WTC11 (cell line): ENCODE measurements around the gene CEACAM4. TPM values are rescaled to one million over a fixed set of nuclear protein-coding genes. Genes with fewer than 3 reads are reported as not detected.

Source experiments
- ATAC-seq: fragments of 200-7000 bp; cut with Tn5 transposase; 2 replicates; pipeline ENCODE4 v1.10.0; 2021; ENCODE audit warnings: mild to moderate bottlenecking, moderate library complexity
- CTCF ChIA-PET: fragments of 300-600 bp; sonication (Branson Sonifier 250); formaldehyde crosslinking; loops from one replicate; lab custom pipeline; 2021; ENCODE audit warnings: antibody characterized with exemption; lab: Charles Lee
- POLR2A ChIA-PET: fragments of 350-600 bp; sonication (Branson Sonifier 250); formaldehyde crosslinking; loops from one replicate; lab custom pipeline; 2021; ENCODE audit warnings: antibody characterized with exemption; lab: Charles Lee
- DNase-seq: peaks from one replicate; pipeline ENCODE4 v3.0.0; 2021; ENCODE audit warnings: low spot score
- H3K27ac Mint-ChIP-seq: 2 replicates; pipeline ENCODE4 v1.8.0; 2021; ENCODE audit warnings: mixed read lengths
- H3K27me3 Mint-ChIP-seq: 2 replicates; pipeline ENCODE4 v1.8.0; 2021; ENCODE audit warnings: low read depth, mild to moderate bottlenecking, moderate library complexity, mixed read lengths
- H3K36me3 Mint-ChIP-seq: 2 replicates; pipeline ENCODE4 v1.8.0; 2021; ENCODE audit warnings: mixed read lengths
- H3K4me1 Mint-ChIP-seq: 2 replicates; pipeline ENCODE4 v1.8.0; 2022; ENCODE audit warnings: mixed read lengths
- H3K4me3 Mint-ChIP-seq: 2 replicates; pipeline ENCODE4 v1.8.0; 2021; ENCODE audit warnings: mild to moderate bottlenecking, moderate library complexity, mixed read lengths
- H3K9me3 Mint-ChIP-seq: 2 replicates; pipeline ENCODE4 v1.8.0; 2021; ENCODE audit warnings: mixed read lengths
- CREM ChIP-seq: sonication (generic); formaldehyde crosslinking; IDR thresholded peaks from 2 replicates; pipeline ENCODE4 v1.8.1; 2022; ENCODE audit warnings: mild to moderate bottlenecking, missing genetic modification reagents, moderate library complexity
- E2F1 ChIP-seq: sonication (generic); formaldehyde crosslinking; IDR thresholded peaks from 2 replicates; pipeline ENCODE4 v1.8.0; 2022; ENCODE audit warnings: mild to moderate bottlenecking, missing genetic modification reagents
- EMX1 ChIP-seq: fragments of 250-450 bp; sonication (Bioruptor Pico); IDR thresholded peaks from 2 replicates; pipeline ENCODE4 v1.8.0; 2021; ENCODE audit warnings: mild to moderate bottlenecking
- ESRRA ChIP-seq: sonication (generic); formaldehyde crosslinking; IDR thresholded peaks from 2 replicates; pipeline ENCODE4 v1.8.1; 2022; ENCODE audit warnings: mild to moderate bottlenecking, missing genetic modification reagents, borderline replicate concordance
- FOXJ3 ChIP-seq: sonication (generic); formaldehyde crosslinking; IDR thresholded peaks from 2 replicates; pipeline ENCODE4 v1.9.0; 2021; ENCODE audit warnings: missing genetic modification reagents, mild to moderate bottlenecking, borderline replicate concordance
- HMGA2 ChIP-seq: fragments of 250-450 bp; sonication (Bioruptor Pico); IDR thresholded peaks from 2 replicates; pipeline ENCODE4 v1.4.0; 2021; ENCODE audit warnings: mild to moderate bottlenecking, moderate library complexity
- MYBL2 ChIP-seq: sonication (generic); formaldehyde crosslinking; IDR thresholded peaks from 2 replicates; pipeline ENCODE4 v1.8.1; 2023; ENCODE audit warnings: mild to moderate bottlenecking, moderate library complexity, missing genetic modification reagents
- SOX15 ChIP-seq: fragments of 250-450 bp; sonication (Bioruptor Pico); IDR thresholded peaks from 2 replicates; pipeline ENCODE4 v1.9.0; 2021; ENCODE audit warnings: mild to moderate bottlenecking
- TEAD4 ChIP-seq: sonication (generic); formaldehyde crosslinking; IDR thresholded peaks from 2 replicates; pipeline ENCODE4 v1.8.0; 2022; ENCODE audit warnings: mild to moderate bottlenecking, missing genetic modification reagents
- TP53 ChIP-seq: sonication (generic); formaldehyde crosslinking; IDR thresholded peaks from 2 replicates; pipeline ENCODE4 v1.8.1; 2023; ENCODE audit warnings: mild to moderate bottlenecking, missing genetic modification reagents
- ZBTB21 ChIP-seq: sonication (generic); formaldehyde crosslinking; IDR thresholded peaks from 2 replicates; pipeline ENCODE4 v1.8.1; 2023; ENCODE audit warnings: mild to moderate bottlenecking, missing genetic modification reagents, borderline replicate concordance
- ZNF219 ChIP-seq: sonication (generic); formaldehyde crosslinking; IDR thresholded peaks from 2 replicates; pipeline ENCODE4 v1.8.0; 2023; ENCODE audit warnings: missing genetic modification reagents, mild to moderate bottlenecking, borderline replicate concordance
- ZNF317 ChIP-seq: sonication (generic); formaldehyde crosslinking; IDR thresholded peaks from 2 replicates; pipeline ENCODE4 v1.8.1; 2023; ENCODE audit warnings: low read depth, mild to moderate bottlenecking, moderate library complexity, missing genetic modification reagents, borderline replicate concordance
- ZNF416 ChIP-seq: fragments of 250-450 bp; sonication (Bioruptor Pico); IDR thresholded peaks from 2 replicates; pipeline ENCODE4 v1.9.0; 2021; ENCODE audit warnings: mild to moderate bottlenecking, inconsistent platforms
- ZNF532 ChIP-seq: fragments of 250-450 bp; sonication (Bioruptor Pico); IDR thresholded peaks from 2 replicates; pipeline ENCODE4 v1.9.0; 2021; ENCODE audit warnings: mild to moderate bottlenecking, borderline replicate concordance
- ZNF671 ChIP-seq: fragments of 250-450 bp; sonication (Bioruptor Pico); IDR thresholded peaks from 2 replicates; pipeline ENCODE4 v1.8.0; 2021; ENCODE audit warnings: mild to moderate bottlenecking
- total RNA-seq: library from RNA; stranded (reverse); gene quantifications from 3 replicates; pipeline ENCODE4 v1.2.3, GENCODE V29; 2021
- TF ChIP-seq, protein P1 (sequence below): fragments of 250-450 bp; sonication (Bioruptor Pico); IDR thresholded peaks from 2 replicates; pipeline ENCODE4 v1.9.0; 2021; ENCODE audit warnings: moderate library complexity, mild to moderate bottlenecking, inconsistent platforms, borderline replicate concordance
- TF ChIP-seq, protein P2 (sequence below): fragments of 250-450 bp; sonication (Bioruptor Pico); IDR thresholded peaks from 2 replicates; pipeline ENCODE4 v1.8.0; 2021; ENCODE audit warnings: mild to moderate bottlenecking
- TF ChIP-seq, protein P3 (sequence below): sonication (generic); formaldehyde crosslinking; IDR thresholded peaks from 2 replicates; pipeline ENCODE4 v1.8.1; 2022; ENCODE audit warnings: mild to moderate bottlenecking, moderate library complexity, missing genetic modification reagents

CEACAM4 gene
- total RNA-seq, 1 experiment from 2014 or later: not detected

- H3K4me3 Mint-ChIP-seq: no peak overlapping the region
- peaks cover 58% of the 10 kb centered on the region for H3K27me3 Mint-ChIP-seq
- no peak overlapping the region for H3K27ac Mint-ChIP-seq
- DNase-seq (no peak), ATAC-seq (no peak)
- POLR2A ChIA-PET: no interaction called here
- peaks cover 16% of the 10 kb centered on the region for H3K36me3 Mint-ChIP-seq
- CTCF ChIA-PET: no interaction called here
- TF ChIP-seq ZNF671 (CRISPR knock-in tag): no peak
- TF ChIP-seq ZNF532: no peak
- TF ChIP-seq, protein P1, sequence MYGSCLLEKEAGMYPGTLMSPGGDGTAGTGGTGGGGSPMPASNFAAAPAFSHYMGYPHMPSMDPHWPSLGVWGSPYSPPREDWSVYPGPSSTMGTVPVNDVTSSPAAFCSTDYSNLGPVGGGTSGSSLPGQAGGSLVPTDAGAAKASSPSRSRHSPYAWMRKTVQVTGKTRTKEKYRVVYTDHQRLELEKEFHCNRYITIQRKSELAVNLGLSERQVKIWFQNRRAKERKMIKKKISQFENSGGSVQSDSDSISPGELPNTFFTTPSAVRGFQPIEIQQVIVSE (CRISPR knock-in tag): no peak
- no peak for TF ChIP-seq E2F1 (CRISPR knock-in tag)
- TF ChIP-seq ESRRA: no peak
- TF ChIP-seq TP53: no peak
- no peak for TF ChIP-seq EMX1 (CRISPR knock-in tag)
- TF ChIP-seq ZNF317: no peak
- no peak for TF ChIP-seq ZNF416 (CRISPR knock-in tag)
- TF ChIP-seq HMGA2 (CRISPR knock-in tag): no peak
- no peak for TF ChIP-seq CREM (CRISPR knock-in tag)
- H3K9me3 Mint-ChIP-seq: peaks cover 37% of the 10 kb centered on the region
- H3K4me1 Mint-ChIP-seq: no peaks in the 10 kb centered on the region
Measured at GRCh38 chr19:41587101-41587837, 39.6 kb downstream of the CEACAM4 start.

DNA sequence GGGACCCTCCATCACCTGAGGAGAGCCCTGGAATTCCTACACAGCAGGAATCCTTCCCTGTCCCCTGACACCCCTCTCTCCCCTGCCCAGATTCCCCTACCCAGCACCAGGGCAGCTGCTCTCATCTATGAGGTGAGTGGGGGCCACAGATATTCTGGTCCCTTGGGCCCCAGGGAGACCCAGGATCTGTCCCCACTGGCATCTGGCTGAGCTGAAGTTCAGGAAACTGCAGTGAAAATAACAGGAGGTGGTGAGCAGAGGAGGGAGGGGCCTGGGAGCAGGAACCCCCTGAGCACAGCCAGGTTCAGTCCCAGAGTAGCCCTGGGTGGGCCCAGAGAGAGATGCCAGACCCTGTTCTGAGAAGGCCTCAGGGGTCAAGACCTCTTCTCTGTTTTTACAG is 40.8 kb downstream of the CEACAM4 start:
- TF ChIP-seq E2F1 (CRISPR knock-in tag): no peak
- no peak for TF ChIP-seq ZBTB21
- TF ChIP-seq FOXJ3 (CRISPR knock-in tag): no peak
- TF ChIP-seq HMGA2 (CRISPR knock-in tag): no peak
- TF ChIP-seq TEAD4 (CRISPR knock-in tag): no peak
- TF ChIP-seq MYBL2 (CRISPR knock-in tag): no peak
- TF ChIP-seq, protein P2, sequence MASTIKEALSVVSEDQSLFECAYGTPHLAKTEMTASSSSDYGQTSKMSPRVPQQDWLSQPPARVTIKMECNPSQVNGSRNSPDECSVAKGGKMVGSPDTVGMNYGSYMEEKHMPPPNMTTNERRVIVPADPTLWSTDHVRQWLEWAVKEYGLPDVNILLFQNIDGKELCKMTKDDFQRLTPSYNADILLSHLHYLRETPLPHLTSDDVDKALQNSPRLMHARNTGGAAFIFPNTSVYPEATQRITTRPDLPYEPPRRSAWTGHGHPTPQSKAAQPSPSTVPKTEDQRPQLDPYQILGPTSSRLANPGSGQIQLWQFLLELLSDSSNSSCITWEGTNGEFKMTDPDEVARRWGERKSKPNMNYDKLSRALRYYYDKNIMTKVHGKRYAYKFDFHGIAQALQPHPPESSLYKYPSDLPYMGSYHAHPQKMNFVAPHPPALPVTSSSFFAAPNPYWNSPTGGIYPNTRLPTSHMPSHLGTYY: no peak
- no peak for TF ChIP-seq ZNF219 (CRISPR knock-in tag)
- TF ChIP-seq, protein P3, sequence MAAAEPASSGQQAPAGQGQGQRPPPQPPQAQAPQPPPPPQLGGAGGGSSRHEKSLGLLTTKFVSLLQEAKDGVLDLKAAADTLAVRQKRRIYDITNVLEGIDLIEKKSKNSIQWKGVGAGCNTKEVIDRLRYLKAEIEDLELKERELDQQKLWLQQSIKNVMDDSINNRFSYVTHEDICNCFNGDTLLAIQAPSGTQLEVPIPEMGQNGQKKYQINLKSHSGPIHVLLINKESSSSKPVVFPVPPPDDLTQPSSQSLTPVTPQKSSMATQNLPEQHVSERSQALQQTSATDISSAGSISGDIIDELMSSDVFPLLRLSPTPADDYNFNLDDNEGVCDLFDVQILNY (CRISPR knock-in tag): no peak
- no peak for TF ChIP-seq SOX15
- Mint-ChIP-seq H3K4me1 (no peaks in the 10 kb centered on the region), H3K4me3 (no peak overlapping the region), H3K36me3 (peaks cover 26% of the 10 kb centered on the region), H3K9me3 (peaks cover 49% of the 10 kb centered on the region), H3K27me3 (peaks cover 66% of the 10 kb centered on the region), H3K27ac (no peak overlapping the region)
- no peak for ATAC-seq
- ChIA-PET POLR2A (no interaction called here), CTCF (interaction anchor here (1.1 kb wide), 1 partner anchor 23 kb away, joined by 3 read pairs; no protein-coding TSS in a partner anchor)
- no peak for DNase-seq
